SK-N-SH (cell line): Measurements from ENCODE around the gene KCTD15. TPM values are rescaled to one million over a fixed set of nuclear protein-coding genes. Genes with fewer than 3 reads are reported as not detected.

Experiments used
- CTCF ChIA-PET: fragments of 300-600, 350-600 bp; formaldehyde crosslinking; extraction: SDS; loops from one replicate; lab custom pipeline; 2021; lab: Yijun Ruan, JAX
- POLR2A ChIA-PET: fragments of 350-600 bp; sonication (Branson Sonifier 250); formaldehyde crosslinking; extraction: SDS; loops from one replicate; lab custom pipeline; 2020; ENCODE audit warnings: antibody characterized with exemption, inconsistent platforms; lab: Yijun Ruan, JAX
- DNase-seq: peaks from one replicate; pipeline ENCODE4 v3.0.0; 2012
- H2AFZ ChIP-seq: fragments of 200-600 bp; sonication (generic); 2 replicates; pipeline ENCODE4 v1.8.1; 2016; ENCODE audit warnings: antibody characterized with exemption, mild to moderate bottlenecking, low read depth
- H3F3A ChIP-seq: fragments of 200-600 bp; sonication (generic); replicated peaks from 2 replicates; pipeline ENCODE3; 2016; ENCODE audit warnings: antibody characterized with exemption, mild to moderate bottlenecking; ENCODE audit not compliant: insufficient read depth
- H3K27ac ChIP-seq, 2 experiments: fragments of 200-500 bp in 1 of 2; fragments of 200-600 bp in 1 of 2; sonication (Bioruptor generic) in 1 of 2; sonication (generic), shearing (Covaris generic) in 1 of 2; 2 replicates each; pipeline versions ENCODE4 v1.5.1 to v1.6.1; 2014 to 2016; ENCODE audit warnings: low read depth in 2 of 2, inconsistent platforms in 1 of 2, low read length in 1 of 2, mild to moderate bottlenecking in 1 of 2, mixed read lengths in 1 of 2
- H3K27me3 ChIP-seq: fragments of 200-600 bp; sonication (generic), shearing (Covaris generic); 2 replicates; pipeline ENCODE4 v1.6.1; 2016; ENCODE audit warnings: mixed run types; ENCODE audit not compliant: insufficient read depth
- H3K36me3 ChIP-seq, 2 experiments: fragments of 200-500 bp in 1 of 2; fragments of 200-600 bp in 1 of 2; sonication (Bioruptor generic) in 1 of 2; sonication (generic) in 1 of 2; replicated peaks in 1 of 2; 2 replicates each; pipeline versions ENCODE3 to v1.5.1; 2014 to 2016; ENCODE audit warnings: low read length in 1 of 2, mild to moderate bottlenecking in 1 of 2; ENCODE audit not compliant: insufficient read depth in 2 of 2, control insufficient read depth in 1 of 2
- H3K4me1 ChIP-seq, 2 experiments: fragments of 200-500 bp in 1 of 2; fragments of 200-600 bp in 1 of 2; sonication (Bioruptor generic) in 1 of 2; sonication (generic), shearing (Covaris generic) in 1 of 2; 2 replicates each; pipeline versions ENCODE4 v1.5.1 to v1.6.1; 2014 to 2016; ENCODE audit warnings: low read depth in 1 of 2, low read length in 1 of 2, mixed run types in 1 of 2; ENCODE audit not compliant: insufficient read depth in 2 of 2, control insufficient read depth in 1 of 2
- H3K4me2 ChIP-seq: fragments of 200-600 bp; sonication (generic), shearing (Covaris generic); 2 replicates; pipeline ENCODE4 v1.6.1; 2017; ENCODE audit warnings: mixed run types
- H3K4me3 ChIP-seq, 2 experiments: fragments of 200-500 bp in 1 of 2; fragments of 200-600 bp in 1 of 2; sonication (Bioruptor generic) in 1 of 2; sonication (generic), shearing (Covaris generic) in 1 of 2; 2 replicates each; pipeline versions ENCODE4 v1.5.1 to v1.8.1; 2014 to 2016; ENCODE audit warnings: low read depth in 2 of 2, inconsistent platforms in 1 of 2, low read length in 1 of 2, mild to moderate bottlenecking in 1 of 2, mixed read lengths in 1 of 2, moderate library complexity in 1 of 2
- H3K79me2 ChIP-seq: fragments of 200-600 bp; sonication (generic); 2 replicates; pipeline ENCODE4 v1.8.1; 2017; ENCODE audit warnings: mild to moderate bottlenecking; ENCODE audit not compliant: insufficient read depth
- H3K9ac ChIP-seq: fragments of 200-600 bp; sonication (generic); 2 replicates; pipeline ENCODE4 v1.6.1; 2017; ENCODE audit warnings: mixed run types
- H3K9me2 ChIP-seq: fragments of 200-600 bp; sonication (generic); 2 replicates; pipeline ENCODE4 v1.6.1; 2017; ENCODE audit warnings: mixed run types
- H3K9me3 ChIP-seq: fragments of 200-600 bp; sonication (generic); 2 replicates; pipeline ENCODE4 v1.6.1; 2017; ENCODE audit warnings: mixed run types, mild to moderate bottlenecking, moderate library complexity
- H4K20me1 ChIP-seq: fragments of 200-600 bp; sonication (generic); 2 replicates; pipeline ENCODE4 v1.6.1; 2017; ENCODE audit warnings: mild to moderate bottlenecking, mixed run types; ENCODE audit not compliant: insufficient read depth
- CHD2 ChIP-seq: fragments of 150-350 bp; IDR thresholded peaks from 2 replicates; pipeline ENCODE4 v1.6.1; 2018; ENCODE audit warnings: low read length; ENCODE audit not compliant: partially characterized antibody
- CTCF ChIP-seq: fragments of 200-600 bp; sonication (generic); IDR thresholded peaks from 2 replicates; pipeline ENCODE4 v1.6.1; 2017; ENCODE audit warnings: antibody characterized with exemption, mild to moderate bottlenecking, moderate library complexity
- ELF1 ChIP-seq: IDR thresholded peaks from 2 replicates; pipeline ENCODE4 v1.4.0; 2012
- EP300 ChIP-seq, 2 experiments: IDR thresholded peaks; 2 replicates each; pipeline versions ENCODE4 v1.4.0 to v1.6.1; 2012; ENCODE audit warnings: borderline replicate concordance in 1 of 2, low read depth in 1 of 2, low read length in 1 of 2
- EZH2phosphoT487 ChIP-seq: fragments of 200-600 bp; sonication (generic); IDR thresholded peaks from 2 replicates; pipeline ENCODE4 v1.6.1; 2017; ENCODE audit warnings: low read depth, mixed run types, mild to moderate bottlenecking, antibody characterized with exemption, moderate library complexity, borderline replicate concordance
- FOSL2 ChIP-seq: IDR thresholded peaks from 2 replicates; pipeline ENCODE4 v1.4.0; 2012; ENCODE audit warnings: low read depth, mild to moderate bottlenecking, moderate library complexity, borderline replicate concordance
- GABPA ChIP-seq: IDR thresholded peaks from 2 replicates; pipeline ENCODE4 v1.4.0; 2012; ENCODE audit warnings: low read depth, mild to moderate bottlenecking
- GATA2 ChIP-seq: sonication (generic); formaldehyde crosslinking; IDR thresholded peaks from 2 replicates; pipeline ENCODE4 v1.5.0; 2020; ENCODE audit warnings: mild to moderate bottlenecking, missing genetic modification reagents
- MAX ChIP-seq: IDR thresholded peaks from 2 replicates; pipeline ENCODE4 v1.4.0; 2012; ENCODE audit warnings: low read depth
- MEF2A ChIP-seq: IDR thresholded peaks from 2 replicates; pipeline ENCODE4 v1.4.0; 2012; ENCODE audit warnings: low read depth, borderline replicate concordance
- MXI1 ChIP-seq: IDR thresholded peaks from 2 replicates; pipeline ENCODE4 v1.6.1; 2012; ENCODE audit warnings: mild to moderate bottlenecking, low read depth, low read length, improper control_type of control experiment
- NFIC ChIP-seq: IDR thresholded peaks from 2 replicates; pipeline ENCODE4 v1.4.0; 2012; ENCODE audit warnings: borderline replicate concordance
- NRF1 ChIP-seq: IDR thresholded peaks from 2 replicates; pipeline ENCODE4 v1.6.1; 2012; ENCODE audit warnings: low read depth, mild to moderate bottlenecking, low read length
- RAD21 ChIP-seq: IDR thresholded peaks from 2 replicates; pipeline ENCODE4 v1.6.1; 2012; ENCODE audit warnings: mild to moderate bottlenecking, low read length
- RCOR1 ChIP-seq: fragments of 150-350 bp; IDR thresholded peaks from 2 replicates; pipeline ENCODE4 v1.6.1; 2017; ENCODE audit warnings: antibody characterized with exemption, low read length
- REST ChIP-seq: IDR thresholded peaks from 2 replicates; pipeline ENCODE4 v1.6.1; 2012; ENCODE audit warnings: mild to moderate bottlenecking, low read depth, low read length, moderate library complexity
- RXRA ChIP-seq: IDR thresholded peaks from 2 replicates; pipeline ENCODE4 v1.4.0; 2012; ENCODE audit warnings: low read depth, mild to moderate bottlenecking, borderline replicate concordance
- SIN3A ChIP-seq: IDR thresholded peaks from 2 replicates; pipeline ENCODE4 v1.6.1; 2012; ENCODE audit warnings: low read depth, mild to moderate bottlenecking, low read length, moderate library complexity, borderline replicate concordance
- TAF1 ChIP-seq: IDR thresholded peaks from 2 replicates; pipeline ENCODE4 v1.6.1; 2012; ENCODE audit warnings: low read depth, mild to moderate bottlenecking, low read length, moderate library complexity, borderline replicate concordance
- TEAD4 ChIP-seq: IDR thresholded peaks from 2 replicates; pipeline ENCODE4 v1.4.0; 2012; ENCODE audit warnings: mild to moderate bottlenecking, borderline replicate concordance; ENCODE audit not compliant: insufficient read depth
- ZBTB33 ChIP-seq: IDR thresholded peaks from 2 replicates; pipeline ENCODE4 v1.4.0; 2012; ENCODE audit warnings: low read depth, borderline replicate concordance
- WGBS: methylation state at CpG from one replicate; pipeline ENCODE4 v1.1.6; 2017; ENCODE audit warnings: low lambda C conversion rate; 5-methylcytosine and 5-hydroxymethylcytosine counted together
- polyA plus RNA-seq, 3 experiments: library from polyadenylated mRNA; depleted of rRNA; stranded (reverse); fragments of >200 nt; gene quantifications; 2 replicates each; pipeline ENCODE4 v1.2.3, GENCODE V29; 2012

KCTD15 gene
- polyA plus RNA-seq, 1 of the 3 experiments (the other 2 are of a cell fraction), result 15.5 TPM

GRCh38 chr19:33788676-33789075, 8.0 kb upstream of the KCTD15 start:
- ChIA-PET CTCF (interaction anchor here (2.8 to 8.3 kb wide), 3 partner anchors 10 to 307 kb away, joined by 25 to 119 read pairs (median 33); no protein-coding TSS in a partner anchor), POLR2A (no interaction called here)
- Histone ChIP-seq H3K36me3 (no peaks in the 10 kb centered on the region), H3K9me2 (no peaks in the 10 kb centered on the region), H3K4me2 (no peak overlapping the region), H3K9me3 (no peaks in the 10 kb centered on the region), H3K9ac (no peak overlapping the region), H3F3A (no peaks in the 10 kb centered on the region), H3K4me3 (no peak overlapping the region), H2AFZ (no peak overlapping the region), H3K79me2 (no peaks in the 10 kb centered on the region), H4K20me1 (no peaks in the 10 kb centered on the region), H3K27me3 (no peaks in the 10 kb centered on the region), H3K27ac (no peak overlapping the region), H3K4me1 (peaks cover 0 to 4% of the 10 kb centered on the region in 2 experiments; a peak in 1 of 4 replicates)
- WGBS, result 35% methylated on average over 4 of the region's 4 CpGs
- TF ChIP-seq EZH2phosphoT487 (no peak), TEAD4 (no peak), MXI1 (no peak), REST (no peak), ELF1 (no peak), RAD21 (no peak), CTCF (no peak), SIN3A (no peak), CHD2 (no peak), NFIC (no peak), FOSL2 (no peak)
- DNase-seq, result no peak

- H3K36me3 ChIP-seq, result no peaks in the 10 kb centered on the region
- WGBS, result 63% methylated on average over 5 of the region's 5 CpGs
- no peak for TF ChIP-seq FOSL2
- no peak for TF ChIP-seq NRF1
- TF ChIP-seq MAX, result no peak
- TF ChIP-seq MEF2A, result no peak
- no peak for TF ChIP-seq ZBTB33
- TF ChIP-seq GABPA, result no peak
- TF ChIP-seq RAD21, result no peak
- TF ChIP-seq MXI1, result no peak
- TF ChIP-seq EP300 (IDR thresholded peaks at IDR 0.05; ENCODE audit: borderline replicate concordance in 1 of 2, low read depth in 1 of 2, low read length in 1 of 2), result no peak
- no peak for TF ChIP-seq RCOR1
- no peak for TF ChIP-seq TAF1
- TF ChIP-seq RXRA, result no peak
- TF ChIP-seq GATA2, result no peak
Observed at GRCh38 chr19:33789344-33789743, 7.3 kb upstream of the KCTD15 start.

More at GRCh38 chr19:33789344-33789743, 7.3 kb upstream of the KCTD15 start:
- H3K9me2 ChIP-seq, result no peaks in the 10 kb centered on the region
- H3F3A ChIP-seq, result no peaks in the 10 kb centered on the region
- H2AFZ ChIP-seq, result no peak overlapping the region
- ChIA-PET POLR2A (no interaction called here), CTCF (interaction anchor here (4.7 to 8.3 kb wide), 2 partner anchors 11 to 307 kb away, joined by 33 to 119 read pairs; no protein-coding TSS in a partner anchor)
- no peaks in the 10 kb centered on the region for H3K9me3 ChIP-seq
- no peak for DNase-seq
- no peaks in the 10 kb centered on the region for H3K27me3 ChIP-seq
- H3K4me3 ChIP-seq, result no peak overlapping the region
- no peak overlapping the region for H3K4me2 ChIP-seq
- H3K27ac ChIP-seq, result no peak overlapping the region
- no peaks in the 10 kb centered on the region for H4K20me1 ChIP-seq
- H3K79me2 ChIP-seq, result no peaks in the 10 kb centered on the region
- no peak overlapping the region for H3K9ac ChIP-seq
- peaks cover 0 to 7% of the 10 kb centered on the region in 2 experiments; a peak in 2 of 4 replicates for H3K4me1 ChIP-seq
